A549 treated with DMSO at 1 μM for 4 hours (cell line): ENCODE measurements around the gene EVA1B. TPM values are rescaled to one million over a fixed set of nuclear protein-coding genes. Genes with fewer than 3 reads are reported as not detected.

Source experiments
- total RNA-seq: library from RNA; stranded (reverse); fragments of 200-300 nt; extraction: Qiagen RNA extraction; gene quantifications from 5 replicates; pipeline ENCODE4 v1.2.3, GENCODE V29; 2022; ENCODE audit warnings: low read depth

The EVA1B gene, protein sequence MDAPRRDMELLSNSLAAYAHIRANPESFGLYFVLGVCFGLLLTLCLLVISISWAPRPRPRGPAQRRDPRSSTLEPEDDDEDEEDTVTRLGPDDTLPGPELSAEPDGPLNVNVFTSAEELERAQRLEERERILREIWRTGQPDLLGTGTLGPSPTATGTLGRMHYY
- 9.7 to 20.5 TPM (median 17.9 TPM) in 5 replicates for total RNA-seq

DNA sequence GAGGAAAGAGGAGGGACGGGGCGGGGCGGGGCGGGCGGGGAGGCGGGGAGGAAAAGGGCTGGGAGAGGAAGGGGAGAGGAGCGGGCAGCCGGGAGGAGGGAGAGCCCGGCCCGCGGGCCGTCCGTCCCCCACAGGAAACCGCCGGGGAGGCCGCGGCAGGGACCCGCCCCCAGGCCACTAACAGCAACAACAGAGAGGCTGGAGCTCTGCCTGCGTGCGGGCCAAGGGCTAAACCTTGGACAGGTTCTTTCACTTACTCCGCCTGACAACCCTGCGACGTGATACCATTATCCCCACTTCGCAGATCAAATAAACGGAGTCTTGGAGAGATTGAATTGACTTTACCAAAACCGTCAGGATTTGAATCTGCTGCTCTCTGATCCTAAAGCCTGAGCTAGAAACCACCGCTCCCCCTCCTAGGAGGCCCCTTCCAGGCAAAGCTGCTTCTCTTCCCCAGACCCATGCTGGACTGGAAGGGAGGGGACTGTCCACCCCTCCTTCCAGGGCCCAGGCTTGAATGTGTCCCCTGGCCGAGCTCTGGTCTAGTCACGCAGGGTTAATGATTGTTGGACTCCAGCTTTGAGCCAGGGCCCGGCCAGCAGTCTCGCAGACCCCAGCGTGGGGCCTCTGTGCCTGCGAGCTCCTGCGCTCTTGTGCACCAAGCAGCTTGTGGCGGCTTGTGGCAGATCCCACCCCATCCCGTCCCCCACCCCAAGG is at the start of gene EVA1B:
EVA1B (minus strand) TSS at position 10 of the 717 bp plus-strand sequence. CDS start 608 bp downstream, outside the sequence.

DNA sequence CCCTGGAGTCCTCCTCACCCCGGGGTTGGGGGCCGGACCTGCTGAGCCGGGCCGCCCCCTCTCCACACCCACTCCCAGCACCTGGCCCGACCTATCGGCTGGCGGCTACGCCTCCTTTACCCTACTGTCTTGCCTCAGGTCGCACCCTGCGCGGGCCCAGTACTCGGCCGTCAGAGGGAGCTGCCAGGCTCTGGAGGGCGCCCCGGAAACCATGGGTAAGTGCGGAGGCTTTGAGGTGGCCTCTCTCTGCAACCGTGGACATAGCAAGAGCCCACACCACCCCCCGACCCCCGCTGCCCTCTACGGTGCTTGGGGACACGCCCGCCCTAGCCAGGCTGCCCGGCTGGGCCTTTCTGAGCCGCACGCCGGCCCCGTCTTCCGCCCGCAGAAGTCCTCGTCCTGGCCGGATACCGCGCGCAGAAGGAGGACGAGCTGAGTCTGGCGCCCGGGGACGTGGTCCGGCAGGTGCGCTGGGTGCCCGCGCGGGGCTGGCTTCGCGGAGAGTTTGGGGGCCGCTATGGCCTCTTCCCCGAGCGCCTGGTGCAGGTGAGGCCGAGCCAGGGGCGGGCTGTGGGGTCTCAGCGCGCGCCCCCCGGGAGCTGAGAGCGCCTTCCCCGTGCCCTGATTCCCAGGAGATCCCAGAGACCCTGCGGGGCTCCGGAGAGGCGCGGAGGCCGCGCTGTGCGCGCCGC is 17.1 kb downstream of the EVA1B start, which contains the start of gene SH3D21:
SH3D21 (plus strand) TSS at position 159 of the 692 bp plus-strand sequence; CDS start at position 212, 53 bp downstream.

Other genes with a start within 250 kb of the EVA1B start
- not detected in 5 replicates for gene TEKT2, start 239.6 kb downstream of the EVA1B start, total RNA-seq
- 23.3 to 29.3 TPM (median 25.8 TPM) in 5 replicates for gene ADPRS, start 234.8 kb downstream of the EVA1B start, total RNA-seq
- gene COL8A2, start 198.4 kb downstream of the EVA1B start, total RNA-seq = 0.06 to 0.17 TPM (median 0.09 TPM) in 5 replicates
- gene TRAPPC3, start 174.2 kb downstream of the EVA1B start, total RNA-seq = 73.3 to 85.3 TPM (median 76.2 TPM) in 5 replicates
- gene MAP7D1, start 167.5 kb downstream of the EVA1B start, total RNA-seq = 113 to 131 TPM (median 117 TPM) in 5 replicates
- gene THRAP3, start 99.2 kb downstream of the EVA1B start, total RNA-seq = 55.6 to 65.4 TPM (median 63.3 TPM) in 5 replicates
- 1.6 to 2.5 TPM (median 1.9 TPM) in 5 replicates for gene SH3D21, start 17.3 kb downstream of the EVA1B start, total RNA-seq
- gene STK40, start 62.3 kb upstream of the EVA1B start, total RNA-seq = 8.2 to 13.1 TPM (median 11.0 TPM) in 5 replicates
- 39.3 to 51.3 TPM (median 44.0 TPM) in 5 replicates for gene LSM10, start 74.3 kb upstream of the EVA1B start, total RNA-seq
- gene OSCP1, start 126.8 kb upstream of the EVA1B start, total RNA-seq = 5.4 to 6.5 TPM (median 5.8 TPM) in 5 replicates
- gene MRPS15, start 140.7 kb upstream of the EVA1B start, total RNA-seq = 71.9 to 86.2 TPM (median 82.7 TPM) in 5 replicates
- not detected in 5 replicates for gene CSF3R, start 159.3 kb upstream of the EVA1B start, total RNA-seq